Heart right ventricle (tissue), 16 donors: ENCODE measurements around the gene MRPS6. TPM values are rescaled to one million over a fixed set of nuclear protein-coding genes. Genes with fewer than 3 reads are reported as not detected.

ENCODE experiments used
- ATAC-seq, 8 donors: fragments of 200-7000 bp; cut with Tn5 transposase; one replicate each; pipeline ENCODE4 v1.9.1; 2020; ENCODE audit warnings: mild to moderate bottlenecking in 8 of 8, moderate library complexity in 8 of 8, moderate number of reproducible peaks in 1 of 8
- DNase-seq, 2 donors: peaks; one replicate each; pipeline ENCODE4 v3.0.0-alpha.2; 2020
- H3K27ac ChIP-seq, 10 donors: fragments of 200-600 bp; sonication (generic) in 2 of 10; one replicate each; pipeline versions ENCODE4 v1.5.0 to v1.8.0; 2020 to 2022; ENCODE audit warnings: mild to moderate bottlenecking in 3 of 10
- H3K27me3 ChIP-seq, 7 donors: fragments of 200-600 bp; one replicate each; pipeline ENCODE4 v1.8.0; 2021 to 2022; ENCODE audit warnings: mild to moderate bottlenecking in 2 of 7
- H3K36me3 ChIP-seq, 9 donors: fragments of 200-600 bp; sonication (generic) in 1 of 9; one replicate each; pipeline versions ENCODE4 v1.5.0 to v1.8.0; 2020 to 2022; ENCODE audit warnings: mild to moderate bottlenecking in 2 of 9
- H3K4me1 ChIP-seq, 9 donors: fragments of 200-600 bp; sonication (generic) in 1 of 9; one replicate each; pipeline versions ENCODE4 v1.5.0 to v1.8.0; 2020 to 2022; ENCODE audit warnings: mild to moderate bottlenecking in 4 of 9
- H3K4me3 ChIP-seq, 10 donors: fragments of 200-600 bp; sonication (generic) in 2 of 10; one replicate each; pipeline versions ENCODE4 v1.5.0 to v1.8.0; 2020 to 2022; ENCODE audit warnings: mild to moderate bottlenecking in 7 of 10, moderate library complexity in 2 of 10
- H3K9me3 ChIP-seq, 11 donors: fragments of 200-600 bp in 10 of 11; sonication (generic) in 2 of 11; one replicate each; pipeline versions ENCODE4 v1.5.0 to v1.8.0; 2013 to 2022; ENCODE audit warnings: mild to moderate bottlenecking in 2 of 11, control low read depth in 1 of 11, moderate library complexity in 1 of 11
- WGBS, 2 donors: extraction: QIAGEN DNeasy Blood & Tissue Kit; methylation state at CpG; one replicate each; pipeline ENCODE4 v1.1.7; 2013; ENCODE audit warnings: inconsistent platforms in 1 of 2; 5-methylcytosine and 5-hydroxymethylcytosine counted together
- intact Hi-C, 10 donors: fragments of 100-400 bp; cut with DNase I; formaldehyde crosslinking; loops; one replicate each; pipeline versions ENCODE4 v1.11.1 to v1.14.2; 2022
- polyA plus RNA-seq, 2 donors: library from polyadenylated mRNA; stranded (reverse); fragments of 200-250 nt; gene quantifications; one replicate each; pipeline ENCODE4 v1.2.3, GENCODE V29; 2013
- total RNA-seq, 10 donors: library from RNA; stranded (reverse); fragmentation: NEBNext Ultra II Directional in 3 of 10; extraction: Animal tissue kit (Norgen Biotek cat#: 25700) in 3 of 10; gene quantifications; one replicate each; pipeline versions ENCODE4 v1.2.1 to v1.2.4, GENCODE V29; 2021 to 2023
- TF ChIP-seq, protein P1 (sequence below), 9 donors: fragments of 200-600 bp; sonication (generic) in 2 of 9; IDR thresholded peaks; one replicate each; pipeline versions ENCODE4 v1.5.0 to v1.8.0; 2021 to 2022; ENCODE audit warnings: antibody characterized with exemption in 9 of 9, mild to moderate bottlenecking in 5 of 9, moderate library complexity in 1 of 9
- donor health status: Arrhythmogenic right ventricular cardiomyopathy.
- donor health status: ischemic (EF 13 %, LVEDD 7.1; RV severe dilation, severe dysfunction).
- donor health status: healthy with polysubstance abuse.
- donor health status: DM: no; HTN: yes; CAD: no.
- donor health status: DM: no; HTN: no; CAD: no.
- donor health status: ischemic (EF 25% LVEDD 6.9; RV normal size, moderate dysfunction).
- donor health status: ischemic (EF 25% LVEDD 5.7; RV mildly dilated, moderate dysfunction).
- donor health status: healthy.
- donor health status: DM: yes; HTN: yes; CAD: no.
- donor health status: Ischemic cardiomyopathy.
- donor health status: ischemic (EF 35%, LVEDD 5.7; RV mildly dilated, moderate dysfunction).
- donor health status: nonischemic (EF 11% LVEDD 7.7; RV severe dilation, severe dysfunction).
- donor health status: DM: yes; HTN: yes; CAD: no.
- donor health status: PGD.
- donor health status: ischemic (EF 29% LVEDD 5.4; RV normal size, mild dysfunction).
- donor health status: nonischemic (EF 23%, LVEDD 6.1; RV moderate dilation, normal function).

The MRPS6 gene
- total and polyA plus RNA-seq, 12 donors = 32.0 to 68.1 (median 39.8) TPM

DNA sequence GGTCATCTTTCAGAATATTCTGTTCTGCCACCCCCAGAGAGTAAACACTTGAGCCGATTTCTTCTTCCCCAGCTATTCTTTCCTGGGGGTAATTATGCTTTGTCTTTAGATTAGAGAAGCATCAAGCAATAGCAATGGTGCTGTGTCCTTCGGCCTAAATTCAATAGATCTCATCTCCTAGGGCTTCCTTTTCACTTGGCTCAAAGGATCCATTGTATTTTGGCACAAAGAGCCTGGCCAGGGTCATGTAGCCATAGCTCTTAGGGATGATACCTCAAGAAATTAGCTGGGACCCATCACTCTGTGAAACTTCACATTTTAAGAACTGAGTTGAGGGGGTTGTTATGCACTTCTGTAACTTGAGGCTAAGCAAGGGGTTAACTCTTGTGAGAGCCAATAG, 27.0 kb downstream of the MRPS6 start:
- 94 to 98% methylated on average over 2 of the region's 2 CpGs for WGBS, 2 donors
- intact Hi-C loops = no loop called here
- ATAC-seq (no peak), DNase-seq (no peak)
- TF ChIP-seq, protein P1, sequence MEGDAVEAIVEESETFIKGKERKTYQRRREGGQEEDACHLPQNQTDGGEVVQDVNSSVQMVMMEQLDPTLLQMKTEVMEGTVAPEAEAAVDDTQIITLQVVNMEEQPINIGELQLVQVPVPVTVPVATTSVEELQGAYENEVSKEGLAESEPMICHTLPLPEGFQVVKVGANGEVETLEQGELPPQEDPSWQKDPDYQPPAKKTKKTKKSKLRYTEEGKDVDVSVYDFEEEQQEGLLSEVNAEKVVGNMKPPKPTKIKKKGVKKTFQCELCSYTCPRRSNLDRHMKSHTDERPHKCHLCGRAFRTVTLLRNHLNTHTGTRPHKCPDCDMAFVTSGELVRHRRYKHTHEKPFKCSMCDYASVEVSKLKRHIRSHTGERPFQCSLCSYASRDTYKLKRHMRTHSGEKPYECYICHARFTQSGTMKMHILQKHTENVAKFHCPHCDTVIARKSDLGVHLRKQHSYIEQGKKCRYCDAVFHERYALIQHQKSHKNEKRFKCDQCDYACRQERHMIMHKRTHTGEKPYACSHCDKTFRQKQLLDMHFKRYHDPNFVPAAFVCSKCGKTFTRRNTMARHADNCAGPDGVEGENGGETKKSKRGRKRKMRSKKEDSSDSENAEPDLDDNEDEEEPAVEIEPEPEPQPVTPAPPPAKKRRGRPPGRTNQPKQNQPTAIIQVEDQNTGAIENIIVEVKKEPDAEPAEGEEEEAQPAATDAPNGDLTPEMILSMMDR (IDR thresholded peaks at IDR 0.05) = no peak
- no peaks in the 10 kb centered on the region for H3K27me3 ChIP-seq
- H3K36me3 ChIP-seq = peaks cover 0 to 32% (median 6%) of the 10 kb centered on the region in 9 donors
- H3K27ac ChIP-seq = no peak overlapping the region
- no peak overlapping the region for H3K4me3 ChIP-seq
- H3K9me3 ChIP-seq = no peaks in the 10 kb centered on the region
- H3K4me1 ChIP-seq = peaks cover 0 to 30% (median 16%) of the 10 kb centered on the region in 9 donors

DNA sequence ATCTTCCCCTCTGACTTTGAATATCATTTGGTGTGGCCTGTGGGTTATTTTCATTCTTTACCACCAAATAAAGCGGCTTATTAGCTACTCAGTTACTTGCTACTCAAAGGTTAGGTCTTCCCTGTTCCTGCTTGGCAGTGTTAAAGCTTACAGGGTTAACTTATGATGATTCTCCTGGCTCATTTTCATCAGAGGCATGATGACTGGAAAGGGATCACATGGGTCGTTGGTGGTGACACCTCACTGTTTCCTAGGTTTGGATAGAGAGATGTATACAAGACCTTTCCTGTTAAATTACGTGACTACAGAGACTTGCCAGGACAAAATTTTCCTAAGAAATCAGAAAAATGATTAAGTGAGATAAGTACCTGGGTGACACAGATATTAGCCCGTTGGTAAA, 27.4 kb downstream of the MRPS6 start:
- Histone ChIP-seq H3K36me3 (peaks cover 0 to 27% (median 3%) of the 10 kb centered on the region in 9 donors), H3K4me3 (no peak overlapping the region), H3K27ac (no peak overlapping the region), H3K4me1 (peaks cover 0 to 30% (median 16%) of the 10 kb centered on the region in 9 donors), H3K9me3 (no peaks in the 10 kb centered on the region), H3K27me3 (no peaks in the 10 kb centered on the region)
- ATAC-seq (peak in 1 of 8 donors; percentile 52), DNase-seq (no peak)
- intact Hi-C loops = no loop called here
- TF ChIP-seq, protein P1 (IDR thresholded peaks at IDR 0.05) = no peak
- WGBS, 2 donors = 49 to 62% methylated on average over 4 of the region's 4 CpGs

DNA sequence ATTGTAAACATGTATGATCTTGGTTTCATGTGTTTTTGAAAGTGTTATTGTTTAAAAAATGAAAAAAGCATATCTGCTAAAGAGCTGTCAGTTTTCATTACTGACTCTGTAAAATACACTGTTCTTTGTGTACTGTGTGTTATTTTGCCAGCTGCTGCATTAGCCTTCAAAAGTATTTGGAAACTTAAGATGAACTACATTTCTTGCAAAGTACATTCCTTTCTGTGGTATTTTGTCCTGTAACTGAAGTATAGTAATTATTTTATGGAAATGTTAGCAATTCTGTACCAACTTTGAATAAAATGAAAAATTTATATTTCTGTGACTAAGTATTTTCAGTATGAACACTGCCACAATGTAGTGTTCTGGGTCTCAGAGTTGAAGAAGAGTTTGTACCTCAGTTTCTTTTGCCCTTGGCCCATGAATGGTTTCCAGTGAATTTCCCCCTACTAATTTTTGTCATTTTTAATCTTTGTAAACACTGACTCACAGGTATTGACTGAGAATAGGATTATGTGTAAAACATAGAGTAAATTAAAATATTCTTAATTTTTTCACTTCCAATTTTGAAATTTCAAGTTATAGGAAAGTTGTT, 32.7 kb downstream of the MRPS6 start:
- Histone ChIP-seq H3K27me3 (no peaks in the 10 kb centered on the region), H3K27ac (no peak overlapping the region), H3K36me3 (peaks cover 0 to 11% (median 0%) of the 10 kb centered on the region in 9 donors), H3K4me1 (peaks cover 0 to 20% (median 0%) of the 10 kb centered on the region in 9 donors), H3K4me3 (no peak overlapping the region), H3K9me3 (no peaks in the 10 kb centered on the region)
- TF ChIP-seq, protein P1 (IDR thresholded peaks at IDR 0.05) = no peak
- intact Hi-C loops = no loop called here
- ATAC-seq (no peak), DNase-seq (no peak)

DNA sequence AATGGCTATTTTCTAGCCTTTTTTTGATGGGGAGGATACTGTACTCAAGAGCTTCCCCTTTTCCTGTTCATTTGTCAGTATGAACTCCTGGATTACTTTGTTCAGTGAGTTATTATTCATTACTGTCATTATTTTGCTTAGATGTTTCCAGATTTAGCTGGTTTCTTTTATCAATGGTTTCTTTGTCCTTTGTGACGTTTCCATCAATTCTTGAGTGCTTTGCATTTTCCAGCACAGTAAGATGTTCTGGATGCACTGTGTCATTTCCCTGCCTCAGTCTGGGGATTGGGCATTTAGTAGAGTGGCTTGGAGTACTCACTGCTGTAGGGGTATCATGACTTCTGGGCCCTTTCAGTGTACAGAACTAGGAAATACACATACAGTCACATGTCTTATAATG, 34.2 kb downstream of the MRPS6 start:
- Histone ChIP-seq H3K4me3 (no peak overlapping the region), H3K27ac (no peak overlapping the region), H3K4me1 (peaks cover 0 to 9% (median 0%) of the 10 kb centered on the region in 9 donors), H3K27me3 (no peaks in the 10 kb centered on the region), H3K9me3 (no peaks in the 10 kb centered on the region), H3K36me3 (peaks cover 0 to 8% (median 0%) of the 10 kb centered on the region in 9 donors)
- DNase-seq (no peak), ATAC-seq (no peak)
- TF ChIP-seq, protein P1 (IDR thresholded peaks at IDR 0.05) = no peak
- intact Hi-C loops = no loop called here
- 74 to 78% methylated on average over 1 of the region's 1 CpG for WGBS, 2 donors
